HG03066 (cell line): ENCODE measurements around the gene CCSER2.
A peak's percentile ranks its signal among the peaks of the same experiment; 100 is the strongest.
"Not testable (repeated sequence)": the region's sequence is repeated elsewhere in the genome, so short reads cannot be mapped to it uniquely, and the experiment has no call there.

Experiments used
- ATAC-seq: cut with Tn5 transposase; IDR thresholded peaks from one replicate; pipeline ENCODE4 v1.9.1; 2021; ENCODE audit warnings: low read depth; ENCODE audit not compliant: unreplicated experiment

Gene CCSER2

GRCh38 chr10:84344526-84344925 lies 16.1 kb downstream of the CCSER2 start:
- ATAC-seq, result no peak

- not testable (repeated sequence) for ATAC-seq
Observed at GRCh38 chr10:84347575-84348002, 19.2 kb downstream of the CCSER2 start.

DNA sequence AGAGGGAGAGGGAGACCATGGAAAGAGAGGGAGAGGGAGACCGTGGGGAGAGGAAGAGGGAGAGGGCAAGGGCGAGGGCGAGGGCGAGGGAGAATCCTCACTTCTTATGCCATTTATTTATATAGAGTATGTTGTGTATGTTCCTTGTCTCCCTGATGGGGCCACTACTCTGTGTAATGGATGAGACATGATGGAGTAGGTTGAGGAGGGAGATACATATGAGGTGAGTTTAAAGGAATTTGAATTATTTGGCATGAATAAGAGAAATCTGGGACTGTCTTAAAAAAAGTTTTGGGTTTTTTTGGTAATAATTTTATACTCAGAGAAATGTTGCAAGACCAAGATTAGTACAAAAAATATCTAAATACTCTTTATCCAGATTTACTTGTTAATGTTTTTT lies 20.1 kb downstream of the CCSER2 start:
- ATAC-seq, result no peak

- no peak for ATAC-seq
Observed at GRCh38 chr10:84348860-84349259, 20.5 kb downstream of the CCSER2 start.

DNA sequence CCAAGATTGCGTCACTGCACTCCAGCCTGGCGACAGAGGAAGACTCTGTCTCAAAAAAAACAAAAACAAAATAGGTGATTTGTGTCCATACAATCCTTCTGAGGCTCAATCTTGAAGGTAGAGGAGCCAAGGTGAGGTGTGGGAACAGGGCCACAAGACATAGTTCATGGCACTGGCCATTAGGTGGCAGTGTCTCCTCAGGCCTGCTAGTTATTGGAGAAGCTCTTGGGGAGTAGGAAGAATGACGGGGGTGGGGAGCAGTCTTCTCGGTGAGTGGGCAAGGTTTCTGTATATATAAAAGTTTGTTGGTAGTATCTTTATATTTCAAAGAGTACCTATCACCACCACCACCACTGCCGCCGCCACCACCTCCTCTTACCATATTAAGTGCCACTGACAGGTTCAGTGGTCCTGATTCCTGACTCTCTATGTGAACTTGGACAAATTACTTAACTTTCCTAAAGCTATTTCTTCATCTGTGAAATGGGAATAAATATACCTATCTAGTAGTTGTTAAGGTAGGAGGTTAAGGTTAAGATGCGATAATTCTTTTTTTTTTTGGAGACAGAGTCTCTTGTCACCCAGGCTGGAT lies 24.0 kb downstream of the CCSER2 start:
- peak; percentile 98 for ATAC-seq

GRCh38 chr10:84353052-84353803 lies 24.8 kb downstream of the CCSER2 start:
- ATAC-seq, result no peak

DNA sequence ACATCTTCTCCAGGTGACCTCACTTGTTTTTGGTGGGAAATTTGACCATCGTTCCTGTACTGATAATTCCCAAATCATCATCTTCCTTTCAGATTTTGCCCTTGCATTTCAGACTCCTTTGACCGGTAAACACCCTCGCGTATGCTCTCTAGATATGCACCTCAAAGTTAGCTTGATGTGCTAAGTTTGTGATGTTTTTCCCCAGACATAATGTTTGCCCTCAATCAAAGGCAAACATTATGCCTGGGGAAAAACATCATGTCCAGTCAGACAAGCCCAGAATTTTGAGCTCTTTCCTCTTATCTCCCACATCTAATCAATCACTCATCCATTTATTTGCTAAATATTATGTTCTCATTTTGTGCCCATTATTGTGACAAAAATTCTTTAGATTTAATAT lies 26.2 kb downstream of the CCSER2 start:
- ATAC-seq, result no peak

- ATAC-seq, result no peak
Observed at GRCh38 chr10:84355106-84355505, 26.7 kb downstream of the CCSER2 start.

DNA sequence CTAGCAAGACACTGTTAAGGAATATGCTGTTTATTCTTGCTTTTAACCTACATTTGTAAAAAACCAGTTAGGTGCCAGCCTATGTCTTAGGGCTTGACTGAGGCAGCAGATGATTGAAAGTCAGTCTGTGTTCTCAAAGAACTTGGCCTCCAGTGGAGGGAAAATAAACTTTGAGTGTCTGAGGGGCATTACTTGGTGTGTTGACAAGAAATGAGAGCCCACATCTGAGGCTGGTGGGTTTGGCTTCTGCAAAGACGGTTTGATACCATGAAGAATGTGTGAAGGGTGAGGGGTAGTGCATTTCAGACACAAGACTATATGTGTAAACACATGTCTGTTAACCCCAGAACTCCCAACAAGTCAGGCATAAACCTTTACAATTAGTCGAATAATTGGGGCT lies 28.5 kb downstream of the CCSER2 start:
- ATAC-seq, result no peak

GRCh38 chr10:84358743-84359142 lies 30.4 kb downstream of the CCSER2 start:
- ATAC-seq, result no peak

DNA sequence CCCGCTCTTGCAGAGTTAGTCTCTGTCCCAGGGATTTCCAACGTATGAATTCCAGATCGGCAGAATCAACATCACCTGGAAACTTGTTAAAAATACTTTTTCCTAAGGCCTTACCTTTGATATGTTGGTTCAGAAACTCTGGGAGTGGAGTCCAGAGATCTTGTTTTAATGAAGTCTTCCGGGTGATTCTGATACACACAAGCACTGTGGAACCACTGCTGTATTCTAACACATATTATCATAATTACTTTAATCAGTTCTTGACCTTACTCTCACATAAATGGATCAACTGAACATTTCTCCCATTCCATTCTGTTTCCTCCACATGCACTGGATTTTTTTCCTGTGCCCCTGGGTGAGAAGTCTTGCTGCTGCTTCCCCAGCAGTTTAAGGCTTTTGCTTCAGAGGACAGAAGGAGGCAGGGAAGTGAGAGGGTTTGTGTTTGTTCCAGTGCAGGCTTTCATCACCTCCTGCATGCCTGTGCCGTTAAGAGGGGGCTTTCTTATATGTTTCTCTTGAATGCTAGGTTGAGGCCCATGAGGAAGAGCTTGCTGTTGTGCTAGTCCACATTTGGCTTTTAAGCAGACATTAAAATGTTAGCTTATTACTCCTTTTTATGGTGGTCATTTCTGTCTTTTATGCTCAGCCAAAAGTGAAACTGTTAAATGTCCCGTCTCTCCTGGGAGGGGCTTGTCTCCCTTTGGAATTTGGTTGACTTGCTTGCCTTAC lies 32.4 kb downstream of the CCSER2 start:
- ATAC-seq, result no peak

DNA sequence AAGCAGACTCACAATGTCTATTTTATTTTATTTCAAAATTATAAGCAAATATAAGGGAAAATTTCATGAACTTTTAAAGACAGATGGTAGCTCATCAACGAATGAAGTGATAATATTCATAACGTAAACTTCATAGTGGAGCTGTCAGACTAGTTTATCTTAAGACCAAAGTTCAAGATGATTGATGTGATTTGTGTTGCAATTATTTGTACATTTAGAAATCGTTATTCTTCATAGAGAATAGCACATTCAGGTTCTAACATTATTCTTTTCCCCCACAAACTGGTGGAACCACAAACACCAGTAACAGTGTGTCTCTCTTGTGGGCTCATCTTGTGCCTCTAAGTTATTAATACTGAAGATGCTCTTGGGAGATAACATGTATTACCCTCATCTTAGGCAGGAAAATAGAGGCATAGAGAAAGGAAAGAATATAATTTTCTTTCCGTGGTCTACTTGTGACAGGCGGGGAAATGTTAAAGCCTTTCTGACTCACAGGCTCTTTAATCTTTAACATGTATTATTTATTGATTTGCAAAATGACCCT lies 37.0 kb downstream of the CCSER2 start:
- ATAC-seq, result no peak

GRCh38 chr10:84366041-84366440 lies 37.7 kb downstream of the CCSER2 start:
- ATAC-seq, result no peak

DNA sequence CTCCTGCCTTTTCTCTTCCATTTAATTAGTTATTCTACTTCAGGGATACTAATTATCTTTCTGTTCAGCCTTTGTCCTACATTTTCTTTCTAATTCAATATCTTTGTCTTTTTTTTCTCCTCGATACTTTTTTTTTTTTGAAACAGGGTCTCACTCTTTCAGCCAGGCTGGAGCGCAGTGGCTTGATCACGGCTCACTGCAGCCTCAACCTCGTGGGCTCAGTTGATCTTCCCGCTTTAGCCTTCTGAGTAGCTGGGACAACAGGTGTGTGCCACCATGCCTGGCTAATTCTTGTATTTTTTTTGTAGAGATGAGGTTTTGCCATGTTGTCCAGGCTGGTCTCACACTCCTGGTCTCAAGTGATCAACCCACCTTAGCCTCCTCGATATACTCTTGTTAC lies 38.9 kb downstream of the CCSER2 start:
- no peak for ATAC-seq

GRCh38 chr10:84368828-84369227 lies 40.4 kb downstream of the CCSER2 start:
- no peak for ATAC-seq

DNA sequence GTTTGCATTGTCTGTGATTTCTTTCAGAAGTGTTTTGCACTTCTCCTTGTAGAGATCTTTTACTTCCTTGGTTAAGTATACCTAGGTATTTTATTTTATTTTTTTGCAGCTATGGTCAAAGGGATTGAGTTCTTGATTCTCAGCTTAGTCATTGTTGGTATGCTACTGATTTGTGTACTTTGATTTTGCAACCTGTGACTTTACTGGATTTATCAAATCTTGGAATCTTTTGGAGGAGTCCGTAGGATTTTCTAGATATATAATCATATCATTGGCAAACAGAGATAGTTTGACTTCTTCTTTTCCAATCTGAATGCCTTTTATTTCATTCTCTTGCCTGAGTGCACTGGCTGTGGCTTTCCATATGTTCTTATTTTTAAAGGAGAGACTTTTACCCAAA lies 41.9 kb downstream of the CCSER2 start:
- no peak for ATAC-seq

DNA sequence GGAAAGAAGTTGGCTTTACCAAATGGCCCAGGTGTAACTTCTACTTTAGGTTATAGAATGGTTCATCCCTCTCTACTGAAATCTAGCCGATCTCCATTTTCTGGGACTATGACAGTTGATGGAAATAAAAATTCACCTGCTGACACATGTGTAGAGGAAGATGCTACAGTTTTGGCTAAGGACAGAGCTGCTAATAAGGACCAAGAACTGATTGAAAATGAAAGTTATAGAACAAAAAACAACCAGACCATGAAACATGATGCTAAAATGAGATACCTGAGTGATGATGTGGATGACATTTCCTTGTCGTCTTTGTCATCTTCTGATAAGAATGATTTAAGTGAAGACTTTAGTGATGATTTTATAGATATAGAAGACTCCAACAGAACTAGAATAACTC lies 43.6 kb downstream of the CCSER2 start:
- no peak for ATAC-seq

- ATAC-seq, result no peak
Observed at GRCh38 chr10:84373000-84373399, 44.6 kb downstream of the CCSER2 start.

- ATAC-seq, result no peak
Observed at GRCh38 chr10:84374455-84374854, 46.1 kb downstream of the CCSER2 start.

GRCh38 chr10:84375011-84375410 lies 46.6 kb downstream of the CCSER2 start:
- no peak for ATAC-seq

- ATAC-seq, result no peak
Observed at GRCh38 chr10:84375881-84376280, 47.5 kb downstream of the CCSER2 start.
